Measurements from ENCODE around the gene LRRC14B.

The LRRC14B gene

DNA sequence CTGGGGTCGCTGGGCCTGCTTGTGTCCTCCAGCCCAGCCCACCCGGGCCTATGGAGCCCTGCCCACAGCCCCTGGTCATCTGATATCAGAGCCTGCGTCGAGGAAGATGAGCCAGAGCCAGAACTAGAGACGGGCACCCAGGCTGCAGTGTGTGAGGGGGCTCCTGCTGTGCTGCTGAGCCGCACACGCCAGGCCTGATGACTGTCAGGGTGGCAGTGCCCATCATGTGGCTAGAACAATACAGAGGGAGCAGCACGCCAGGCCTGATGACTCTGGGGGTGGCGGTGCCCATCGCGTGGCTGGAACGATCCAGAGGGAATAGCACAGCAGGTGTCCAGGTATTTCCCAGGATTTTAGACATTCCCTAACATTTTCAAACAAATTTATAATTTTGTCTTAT is 9.2 kb upstream of the LRRC14B start:
- Histone ChIP-seq H3K9me3 (ENCODE audit: control insufficient read depth, insufficient read depth, low read length) (no peaks in the 10 kb centered on the region), H3K27me3 (ENCODE audit: control insufficient read depth, low read length) (peaks cover 8% of the 10 kb centered on the region), H4K20me1 (ENCODE audit: control insufficient read depth, insufficient read depth, low read depth, low read length) (no peaks in the 10 kb centered on the region), H3F3A (ENCODE audit: control insufficient read depth, insufficient read depth) (no peaks in the 10 kb centered on the region), H3K4me3 (ENCODE audit: low read length) (no peak overlapping the region), H3K36me3 (ENCODE audit: control insufficient read depth, low read length) (no peaks in the 10 kb centered on the region), H3K9me2 (replicated peaks; ENCODE audit: control insufficient read depth, low read length) (no peaks in the 10 kb centered on the region), H3K79me2 (ENCODE audit: control insufficient read depth, low read length) (no peaks in the 10 kb centered on the region), H3K27ac (ENCODE audit: low read depth, low read length) (no peak overlapping the region), H3K4me1 (ENCODE audit: control insufficient read depth, low read length) (no peaks in the 10 kb centered on the region), H3K4me2 (ENCODE audit: low read length) (no peak overlapping the region)
- TF ChIP-seq, protein P1, sequence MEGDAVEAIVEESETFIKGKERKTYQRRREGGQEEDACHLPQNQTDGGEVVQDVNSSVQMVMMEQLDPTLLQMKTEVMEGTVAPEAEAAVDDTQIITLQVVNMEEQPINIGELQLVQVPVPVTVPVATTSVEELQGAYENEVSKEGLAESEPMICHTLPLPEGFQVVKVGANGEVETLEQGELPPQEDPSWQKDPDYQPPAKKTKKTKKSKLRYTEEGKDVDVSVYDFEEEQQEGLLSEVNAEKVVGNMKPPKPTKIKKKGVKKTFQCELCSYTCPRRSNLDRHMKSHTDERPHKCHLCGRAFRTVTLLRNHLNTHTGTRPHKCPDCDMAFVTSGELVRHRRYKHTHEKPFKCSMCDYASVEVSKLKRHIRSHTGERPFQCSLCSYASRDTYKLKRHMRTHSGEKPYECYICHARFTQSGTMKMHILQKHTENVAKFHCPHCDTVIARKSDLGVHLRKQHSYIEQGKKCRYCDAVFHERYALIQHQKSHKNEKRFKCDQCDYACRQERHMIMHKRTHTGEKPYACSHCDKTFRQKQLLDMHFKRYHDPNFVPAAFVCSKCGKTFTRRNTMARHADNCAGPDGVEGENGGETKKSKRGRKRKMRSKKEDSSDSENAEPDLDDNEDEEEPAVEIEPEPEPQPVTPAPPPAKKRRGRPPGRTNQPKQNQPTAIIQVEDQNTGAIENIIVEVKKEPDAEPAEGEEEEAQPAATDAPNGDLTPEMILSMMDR (IDR thresholded peaks at IDR 0.05; ENCODE audit: low read depth, low read length, poor library complexity, severe bottlenecking) = no peak
- TF ChIP-seq EZH2phosphoT487 (IDR thresholded peaks at IDR 0.05; ENCODE audit: borderline replicate concordance, low read length) = no peak

DNA sequence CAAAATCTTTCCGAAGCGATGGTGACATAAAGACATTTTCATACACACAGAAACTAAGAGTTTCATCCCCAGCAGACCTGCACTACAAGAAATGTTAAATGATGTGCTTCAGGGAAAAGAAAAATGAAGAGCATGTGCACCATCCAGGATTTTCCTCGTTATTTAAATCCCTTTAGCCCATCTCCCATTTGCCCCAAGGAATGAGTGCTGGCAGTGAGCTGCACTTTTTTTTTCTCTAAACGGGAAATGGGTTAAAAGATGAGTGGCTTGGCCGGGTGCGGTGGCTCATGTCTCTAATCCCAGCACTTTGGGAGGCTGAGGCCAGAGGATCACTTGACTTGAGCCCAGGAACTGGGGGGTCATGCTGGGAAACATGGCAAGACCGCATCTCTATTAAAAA is 6.8 kb upstream of the LRRC14B start:
- Histone ChIP-seq H3K79me2 (ENCODE audit: control insufficient read depth, low read length) (peaks cover 5% of the 10 kb centered on the region; the same call in 1 of the 2 replicates), H3K9me2 (replicated peaks; ENCODE audit: control insufficient read depth, low read length) (no peaks in the 10 kb centered on the region), H3K4me1 (ENCODE audit: control insufficient read depth, low read length) (peaks cover 14% of the 10 kb centered on the region), H3K36me3 (ENCODE audit: control insufficient read depth, low read length) (no peaks in the 10 kb centered on the region), H3K4me2 (ENCODE audit: low read length) (no peak overlapping the region), H3F3A (ENCODE audit: control insufficient read depth, insufficient read depth) (no peaks in the 10 kb centered on the region), H3K9me3 (ENCODE audit: control insufficient read depth, insufficient read depth, low read length) (no peaks in the 10 kb centered on the region), H3K27ac (ENCODE audit: low read depth, low read length) (no peak overlapping the region), H4K20me1 (ENCODE audit: control insufficient read depth, insufficient read depth, low read depth, low read length) (no peaks in the 10 kb centered on the region), H3K27me3 (ENCODE audit: control insufficient read depth, low read length) (no peaks in the 10 kb centered on the region; the same call in 1 of the 2 replicates), H3K4me3 (ENCODE audit: low read length) (no peak overlapping the region)
- TF ChIP-seq EZH2phosphoT487 (IDR thresholded peaks at IDR 0.05; ENCODE audit: borderline replicate concordance, low read length) = no peak
- TF ChIP-seq, protein P1 (IDR thresholded peaks at IDR 0.05; ENCODE audit: low read depth, low read length, poor library complexity, severe bottlenecking) = no peak

DNA sequence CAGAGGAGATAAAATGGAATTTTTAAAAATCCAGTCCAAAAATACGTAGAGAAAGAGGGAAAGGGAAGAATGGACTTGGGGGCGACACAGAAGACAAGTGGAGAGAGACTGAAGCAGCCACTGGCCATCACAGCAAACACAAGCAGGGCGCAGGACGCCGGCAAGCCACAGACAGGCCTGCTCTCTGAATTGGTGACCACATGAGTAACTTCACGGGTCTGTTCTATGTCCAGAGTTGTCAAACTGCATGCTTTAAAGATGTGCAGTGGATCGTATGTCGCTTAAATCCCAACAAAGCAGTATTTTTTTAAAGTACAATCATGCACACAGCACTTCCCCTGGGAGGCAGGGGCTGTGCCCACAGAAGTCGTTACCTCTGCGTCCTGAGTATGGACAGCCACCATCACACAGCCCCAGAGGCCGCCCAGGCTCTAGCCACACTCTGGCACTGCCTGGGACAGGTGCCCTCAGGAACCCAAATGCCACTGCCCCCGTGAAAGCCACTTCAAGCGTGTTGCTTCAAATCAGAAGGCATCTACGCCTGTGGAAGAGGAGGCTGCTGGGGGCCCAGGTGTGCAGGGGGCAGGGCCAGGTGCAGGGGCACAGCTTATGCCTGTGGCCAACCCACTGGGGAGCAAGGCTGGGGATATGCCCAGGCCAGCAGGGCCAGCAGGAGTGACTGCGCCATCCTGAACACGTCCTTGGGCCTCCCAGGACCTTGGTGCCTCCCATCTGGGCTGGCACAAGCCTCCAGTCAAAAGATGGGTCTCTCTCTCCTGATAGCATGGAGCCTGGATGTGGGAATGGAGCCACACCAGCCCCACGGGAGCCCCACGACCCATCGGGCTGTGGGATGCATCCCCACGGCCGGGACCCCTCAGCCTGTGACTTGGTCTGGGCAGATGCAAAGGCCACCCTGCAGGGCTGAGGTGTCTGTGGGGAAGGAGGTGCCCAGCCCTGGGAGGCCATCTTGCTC is 5.9 kb upstream of the LRRC14B start:
- H3K4me2 ChIP-seq (ENCODE audit: low read length) = no peak overlapping the region
- TF ChIP-seq EZH2phosphoT487 (IDR thresholded peaks at IDR 0.05; ENCODE audit: borderline replicate concordance, low read length) = no peak
- TF ChIP-seq, protein P1 (IDR thresholded peaks at IDR 0.05; ENCODE audit: low read depth, low read length, poor library complexity, severe bottlenecking) = no peak
- H3K9me3 ChIP-seq (ENCODE audit: control insufficient read depth, insufficient read depth, low read length) = no peaks in the 10 kb centered on the region
- peaks cover 5% of the 10 kb centered on the region; the same call in 1 of the 2 replicates for H3F3A ChIP-seq (ENCODE audit: control insufficient read depth, insufficient read depth)
- no peaks in the 10 kb centered on the region for H3K9me2 ChIP-seq (replicated peaks; ENCODE audit: control insufficient read depth, low read length)
- H3K27me3 ChIP-seq (ENCODE audit: control insufficient read depth, low read length) = no peaks in the 10 kb centered on the region
- peaks cover 23% of the 10 kb centered on the region for H3K4me1 ChIP-seq (ENCODE audit: control insufficient read depth, low read length)
- no peaks in the 10 kb centered on the region for H4K20me1 ChIP-seq (ENCODE audit: control insufficient read depth, insufficient read depth, low read depth, low read length)
- H3K4me3 ChIP-seq (ENCODE audit: low read length) = no peak overlapping the region
- H3K36me3 ChIP-seq (ENCODE audit: control insufficient read depth, low read length) = no peaks in the 10 kb centered on the region
- H3K79me2 ChIP-seq (ENCODE audit: control insufficient read depth, low read length) = peaks cover 5% of the 10 kb centered on the region; the same call in 1 of the 2 replicates
- H3K27ac ChIP-seq (ENCODE audit: low read depth, low read length) = no peak overlapping the region

Measured in DOHH2 (cell line).